Heart left ventricle (tissue), 13 donors: Measurements from ENCODE around the gene ERMN.

Experiments used
- CTCF ChIP-seq, 12 donors: fragments of 200-600 bp; sonication (generic) in 4 of 12; IDR thresholded peaks; one replicate each; pipeline versions ENCODE4 v1.5.0 to v1.8.0; 2018 to 2022; ENCODE audit warnings: antibody characterized with exemption in 12 of 12, mild to moderate bottlenecking in 5 of 12
- POLR2A ChIP-seq, 2 donors: fragments of 450-650 bp; IDR thresholded peaks; one replicate each; pipeline ENCODE4 v1.6.1; 2017; ENCODE audit warnings: antibody characterized with exemption in 2 of 2, mild to moderate bottlenecking in 2 of 2, moderate library complexity in 2 of 2
- donor health status: ischemic (EF 13 %, LVEDD 7.1; RV severe dilation, severe dysfunction).
- donor health status: DM: no; HTN: yes; CAD: no.
- donor health status: DM: no; HTN: no; CAD: no.
- donor health status: ischemic (EF 25% LVEDD 6.9; RV normal size, moderate dysfunction).
- donor health status: ischemic (EF 25% LVEDD 5.7; RV mildly dilated, moderate dysfunction).
- donor health status: ischemic (EF 35%, LVEDD 5.7; RV mildly dilated, moderate dysfunction).
- donor health status: nonischemic (EF 11% LVEDD 7.7; RV severe dilation, severe dysfunction).
- donor health status: DM: yes; HTN: yes; CAD: no.
- donor health status: PGD.
- donor health status: ischemic (EF 29% LVEDD 5.4; RV normal size, mild dysfunction).
- donor health status: nonischemic (EF 23%, LVEDD 6.1; RV moderate dilation, normal function).

GRCh38 chr2:157271590-157272203, 53.9 kb downstream of the ERMN start:
- TF ChIP-seq CTCF (IDR thresholded peaks at IDR 0.05) (no peak), POLR2A (IDR thresholded peaks at IDR 0.05) (no peak)
